Measurements from ENCODE around the gene FLRT1. TPM values are rescaled to one million over a fixed set of nuclear protein-coding genes. Genes with fewer than 3 reads are reported as not detected.

The FLRT1 gene
- total RNA-seq, 1 experiment from 2014 or later: 0.44 TPM

DNA sequence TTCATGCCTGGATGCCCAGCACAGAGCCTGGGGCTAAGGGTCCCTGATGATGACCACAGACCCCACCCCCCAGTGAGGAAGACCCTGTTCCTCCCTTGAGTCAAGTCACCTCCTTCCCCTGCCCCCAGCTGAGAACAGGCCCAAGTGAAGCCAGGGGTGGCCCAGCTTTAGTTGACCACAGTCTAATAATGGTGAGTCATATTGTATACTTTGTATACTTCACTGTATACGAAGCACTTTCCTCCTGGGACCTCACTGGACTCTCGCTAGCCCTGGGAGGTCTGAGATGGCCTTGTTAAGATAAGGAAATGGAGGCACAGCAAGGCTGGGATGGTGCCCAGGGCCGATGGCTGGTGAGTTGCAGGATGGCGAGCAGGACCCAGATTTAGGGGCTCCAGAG is 3.7 kb upstream of the FLRT1 start:
- no peaks in the 10 kb centered on the region for H3K9me3 ChIP-seq (ENCODE audit: insufficient read depth, low read depth)
- no peak overlapping the region for H3K4me2 ChIP-seq
- no TSS peak for BruUV-seq (replicated peaks)
- no peak overlapping the region for H3K4me3 ChIP-seq
- H3K79me2 ChIP-seq (ENCODE audit: low read depth): no peaks in the 10 kb centered on the region
- H3K27ac ChIP-seq: no peak overlapping the region
- intact Hi-C loops (cut with micrococcal nuclease; ENCODE audit: unreplicated experiment): no loop called here
- H3K9me2 ChIP-seq (ENCODE audit: insufficient read depth): no peaks in the 10 kb centered on the region
- no peaks in the 10 kb centered on the region for H3K27me3 ChIP-seq (ENCODE audit: insufficient read depth, low read depth)
- peaks cover 37% of the 10 kb centered on the region for H4K20me1 ChIP-seq (ENCODE audit: insufficient read depth)
- POLR2A ChIA-PET (ENCODE audit: unreplicated experiment): no interaction called here
- CTCF ChIA-PET: no interaction called here
- H3K4me1 ChIP-seq (replicated peaks; ENCODE audit: insufficient read depth): no peaks in the 10 kb centered on the region
- no peaks in the 10 kb centered on the region for H3K36me3 ChIP-seq (ENCODE audit: low read depth)
- no peaks in the 10 kb centered on the region for H3F3A ChIP-seq (ENCODE audit: insufficient read depth, low read depth)
- DNase-seq: no peak
- TF ChIP-seq EZH2 (IDR thresholded peaks at IDR 0.05; ENCODE audit: low read depth): no peak
- TF ChIP-seq, protein P1, sequence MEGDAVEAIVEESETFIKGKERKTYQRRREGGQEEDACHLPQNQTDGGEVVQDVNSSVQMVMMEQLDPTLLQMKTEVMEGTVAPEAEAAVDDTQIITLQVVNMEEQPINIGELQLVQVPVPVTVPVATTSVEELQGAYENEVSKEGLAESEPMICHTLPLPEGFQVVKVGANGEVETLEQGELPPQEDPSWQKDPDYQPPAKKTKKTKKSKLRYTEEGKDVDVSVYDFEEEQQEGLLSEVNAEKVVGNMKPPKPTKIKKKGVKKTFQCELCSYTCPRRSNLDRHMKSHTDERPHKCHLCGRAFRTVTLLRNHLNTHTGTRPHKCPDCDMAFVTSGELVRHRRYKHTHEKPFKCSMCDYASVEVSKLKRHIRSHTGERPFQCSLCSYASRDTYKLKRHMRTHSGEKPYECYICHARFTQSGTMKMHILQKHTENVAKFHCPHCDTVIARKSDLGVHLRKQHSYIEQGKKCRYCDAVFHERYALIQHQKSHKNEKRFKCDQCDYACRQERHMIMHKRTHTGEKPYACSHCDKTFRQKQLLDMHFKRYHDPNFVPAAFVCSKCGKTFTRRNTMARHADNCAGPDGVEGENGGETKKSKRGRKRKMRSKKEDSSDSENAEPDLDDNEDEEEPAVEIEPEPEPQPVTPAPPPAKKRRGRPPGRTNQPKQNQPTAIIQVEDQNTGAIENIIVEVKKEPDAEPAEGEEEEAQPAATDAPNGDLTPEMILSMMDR (conservative IDR thresholded peaks at IDR 0.05): no peak
- no peak overlapping the region for H2AFZ ChIP-seq

DNA sequence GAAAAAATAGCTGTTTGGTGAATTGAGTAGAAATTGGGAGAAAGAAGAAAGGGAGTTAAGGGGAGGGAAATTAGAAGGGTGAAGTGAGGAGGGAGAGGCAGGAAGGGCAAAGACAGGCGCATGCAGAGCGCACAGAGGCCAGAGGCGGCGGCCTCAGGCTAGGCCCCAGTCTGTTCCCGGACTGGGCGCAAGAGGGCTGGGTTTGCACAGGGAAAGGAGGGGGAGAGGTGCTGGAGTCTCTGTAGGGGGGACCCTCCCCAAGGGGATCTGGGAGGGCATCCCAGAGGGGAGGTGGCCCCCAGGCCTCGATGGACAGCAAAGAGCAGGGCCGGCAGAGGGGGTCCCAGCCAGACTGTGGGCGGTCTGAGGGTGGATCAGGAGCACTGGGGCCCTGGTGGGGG is 1.3 kb upstream of the FLRT1 start:
- POLR2A ChIA-PET (ENCODE audit: unreplicated experiment): no interaction called here
- H2AFZ ChIP-seq: no peak overlapping the region
- H3K36me3 ChIP-seq (ENCODE audit: low read depth): no peaks in the 10 kb centered on the region
- H3K79me2 ChIP-seq (ENCODE audit: low read depth): no peaks in the 10 kb centered on the region
- H3K27ac ChIP-seq: no peak overlapping the region
- DNase-seq: no peak
- no TSS peak for BruUV-seq (replicated peaks)
- no peak overlapping the region for H3K4me2 ChIP-seq
- intact Hi-C loops (cut with micrococcal nuclease; ENCODE audit: unreplicated experiment): no loop called here
- no peaks in the 10 kb centered on the region for H3K9me3 ChIP-seq (ENCODE audit: insufficient read depth, low read depth)
- H3K4me3 ChIP-seq: no peak overlapping the region
- CTCF ChIA-PET: interaction anchor here (0.7 kb wide), 1 partner anchor 119 kb away, joined by 3 read pairs; no protein-coding TSS in a partner anchor
- no peaks in the 10 kb centered on the region for H3K9me2 ChIP-seq (ENCODE audit: insufficient read depth)
- no peaks in the 10 kb centered on the region for H3K4me1 ChIP-seq (replicated peaks; ENCODE audit: insufficient read depth)
- H3F3A ChIP-seq (ENCODE audit: insufficient read depth, low read depth): peaks cover 9% of the 10 kb centered on the region; the same call in 1 of the 2 replicates
- no peak for TF ChIP-seq EZH2 (IDR thresholded peaks at IDR 0.05; ENCODE audit: low read depth)
- TF ChIP-seq, protein P1 (conservative IDR thresholded peaks at IDR 0.05): no peak
- peaks cover 48% of the 10 kb centered on the region for H4K20me1 ChIP-seq (ENCODE audit: insufficient read depth)
- no peaks in the 10 kb centered on the region for H3K27me3 ChIP-seq (ENCODE audit: insufficient read depth, low read depth)

DNA sequence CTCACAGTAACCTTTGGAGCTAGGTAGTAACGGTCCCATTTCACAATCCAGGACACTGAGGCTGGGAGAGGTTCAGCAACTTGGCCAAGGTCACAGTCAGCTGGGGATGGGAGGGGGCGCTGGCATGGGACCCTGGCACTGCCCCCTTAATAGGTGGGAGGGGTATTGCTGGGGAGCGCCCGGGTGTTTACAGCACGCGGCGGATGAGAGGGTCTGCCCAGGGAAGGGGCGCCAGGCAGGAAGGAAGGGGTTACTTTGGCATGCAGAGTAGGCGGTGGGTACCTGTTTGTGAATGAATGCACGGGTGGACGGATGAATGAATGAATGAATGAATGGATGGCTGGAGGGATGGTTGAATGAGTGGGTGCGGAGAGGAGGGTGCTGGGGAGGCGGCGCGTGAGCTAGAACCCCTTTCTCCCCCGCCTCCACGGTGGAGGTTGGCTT is 628 bp upstream of the FLRT1 start:
- Histone ChIP-seq H2AFZ (no peak overlapping the region), H3K4me3 (no peak overlapping the region), H3K4me2 (no peak overlapping the region), H3K27ac (no peak overlapping the region), H3K9me3 (ENCODE audit: insufficient read depth, low read depth) (no peaks in the 10 kb centered on the region), H3K4me1 (replicated peaks; ENCODE audit: insufficient read depth) (no peaks in the 10 kb centered on the region), H3K79me2 (ENCODE audit: low read depth) (no peaks in the 10 kb centered on the region), H4K20me1 (ENCODE audit: insufficient read depth) (peaks cover 46% of the 10 kb centered on the region), H3K36me3 (ENCODE audit: low read depth) (no peaks in the 10 kb centered on the region), H3F3A (ENCODE audit: insufficient read depth, low read depth) (peaks cover 9% of the 10 kb centered on the region; the same call in 1 of the 2 replicates), H3K9me2 (ENCODE audit: insufficient read depth) (no peaks in the 10 kb centered on the region), H3K27me3 (ENCODE audit: insufficient read depth, low read depth) (no peaks in the 10 kb centered on the region)
- TF ChIP-seq, protein P1 (conservative IDR thresholded peaks at IDR 0.05): no peak
- no TSS peak for BruUV-seq (replicated peaks)
- CTCF ChIA-PET: no interaction called here
- no peak for DNase-seq
- POLR2A ChIA-PET (ENCODE audit: unreplicated experiment): no interaction called here
- intact Hi-C loops (cut with micrococcal nuclease; ENCODE audit: unreplicated experiment): no loop called here
